ENCODE data around the gene ASB13. TPM values are rescaled to one million over a fixed set of nuclear protein-coding genes. Genes with fewer than 3 reads are reported as not detected.

The ASB13 gene, protein sequence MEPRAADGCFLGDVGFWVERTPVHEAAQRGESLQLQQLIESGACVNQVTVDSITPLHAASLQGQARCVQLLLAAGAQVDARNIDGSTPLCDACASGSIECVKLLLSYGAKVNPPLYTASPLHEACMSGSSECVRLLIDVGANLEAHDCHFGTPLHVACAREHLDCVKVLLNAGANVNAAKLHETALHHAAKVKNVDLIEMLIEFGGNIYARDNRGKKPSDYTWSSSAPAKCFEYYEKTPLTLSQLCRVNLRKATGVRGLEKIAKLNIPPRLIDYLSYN
- 10 to 100 TPM; 21.9 to 24.3 (median 22.4) TPM for polyA plus RNA-seq (ENCODE audit: insufficient read length in 3 of 3)

DNA sequence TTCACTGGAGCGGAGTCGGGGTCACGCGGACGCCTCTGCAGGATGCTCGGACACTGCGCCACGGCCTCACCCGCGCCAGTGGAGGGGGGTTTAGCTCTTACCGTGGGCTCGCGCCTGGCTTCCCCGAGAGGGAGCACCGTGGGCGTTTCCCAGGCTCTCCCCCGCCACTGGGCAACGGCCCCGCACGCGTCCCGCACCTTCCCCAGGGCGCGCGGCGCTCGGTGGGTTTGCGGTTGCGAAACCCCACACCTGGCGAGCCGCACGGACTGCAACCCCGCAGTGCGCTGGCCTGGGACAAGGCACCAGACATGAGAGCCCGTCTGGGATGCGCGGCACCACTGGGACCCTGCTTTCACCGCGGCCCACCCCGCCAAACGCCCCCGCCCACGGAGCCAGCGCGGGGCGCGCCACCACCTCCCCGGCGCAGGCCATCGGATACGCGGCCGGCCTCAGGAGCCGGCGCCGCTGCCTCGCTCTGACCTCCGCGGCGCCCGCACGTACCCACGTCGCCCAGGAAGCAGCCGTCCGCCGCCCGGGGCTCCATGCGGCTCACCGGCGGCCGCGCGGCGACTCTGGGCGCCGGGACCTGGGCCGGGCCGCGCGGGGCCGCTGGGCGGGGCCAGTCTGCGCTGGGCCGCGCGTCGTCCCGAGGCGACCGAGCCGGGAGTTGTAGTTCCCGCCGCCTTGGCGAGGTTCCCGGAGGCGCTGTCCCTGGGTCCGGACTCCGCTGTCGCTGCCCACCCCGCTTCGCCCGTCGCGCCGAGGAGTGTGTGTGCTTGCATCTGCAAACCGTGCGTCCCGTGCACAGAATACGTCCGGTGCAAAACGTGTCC is at the start of gene ASB13:
Gene ASB13 (minus strand): TSS at position 588 of the 833 bp plus-strand sequence. CDS start 44 bp downstream, at position 544.
- no peak for DNase-seq (ENCODE audit: low read depth in 3 of 3, low spot score in 2 of 3)

DNA sequence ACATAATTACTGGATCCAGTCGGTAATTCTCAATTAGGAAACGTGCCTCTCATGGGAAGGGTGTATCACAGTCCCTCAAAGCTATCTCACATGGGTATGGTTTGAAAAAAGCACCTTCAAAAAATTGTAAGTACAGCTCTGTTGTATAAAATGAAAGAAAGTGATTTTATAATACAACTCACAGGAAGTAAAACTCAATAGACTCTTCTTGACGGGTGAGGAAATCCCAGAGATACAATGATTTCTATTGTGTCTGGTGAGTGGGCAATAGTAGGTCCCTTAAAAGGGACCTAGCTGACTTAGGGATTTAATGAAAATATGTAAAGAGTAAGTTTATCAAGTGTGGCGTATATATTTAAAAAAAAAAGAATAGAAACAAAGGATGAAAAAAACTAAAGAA is 45.2 kb upstream of the ASB13 start:
- DNase-seq (ENCODE audit: low read depth in 3 of 3, low spot score in 2 of 3), result no peak

DNA sequence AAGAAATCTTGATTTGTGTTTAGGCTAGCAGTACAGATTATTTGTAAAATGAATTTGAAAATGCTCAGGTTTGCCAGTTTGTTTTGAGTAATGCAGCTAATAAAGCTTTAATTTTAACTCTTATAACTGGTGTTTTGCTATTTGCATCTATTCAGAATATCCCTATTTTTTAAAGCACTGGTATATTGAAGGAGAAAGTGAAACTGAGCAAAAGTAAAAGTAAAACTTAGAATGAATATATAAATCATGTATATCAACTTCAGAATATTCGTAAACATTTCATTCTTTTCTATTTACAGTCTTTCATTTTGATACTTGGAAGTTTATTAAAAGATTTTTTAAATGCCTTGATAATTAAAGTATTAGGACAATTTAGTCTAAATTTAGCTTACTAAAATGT is 44.5 kb upstream of the ASB13 start:
- no peak for DNase-seq (ENCODE audit: low read depth in 3 of 3, low spot score in 2 of 3)

DNA sequence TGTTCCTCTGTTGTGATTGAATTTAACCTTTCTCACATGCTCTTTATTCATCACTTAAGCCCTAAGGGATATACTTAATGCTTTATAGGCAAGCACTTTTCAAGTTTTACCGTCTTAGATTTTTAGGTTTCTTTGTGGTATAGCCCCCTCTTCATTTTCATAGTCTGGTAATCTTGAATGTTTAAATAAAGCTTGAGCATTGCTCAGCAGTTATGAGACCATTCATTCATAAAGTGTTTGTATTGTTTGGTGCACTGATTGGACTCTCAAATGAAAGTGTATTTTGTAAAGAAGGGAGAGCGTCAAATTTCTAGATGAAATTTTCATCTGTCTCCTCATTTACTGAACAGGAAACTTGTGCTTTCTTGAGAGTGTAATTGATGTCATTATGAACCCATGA is 43.5 kb upstream of the ASB13 start:
- DNase-seq (ENCODE audit: low read depth in 3 of 3, low spot score in 2 of 3), result no peak

DNA sequence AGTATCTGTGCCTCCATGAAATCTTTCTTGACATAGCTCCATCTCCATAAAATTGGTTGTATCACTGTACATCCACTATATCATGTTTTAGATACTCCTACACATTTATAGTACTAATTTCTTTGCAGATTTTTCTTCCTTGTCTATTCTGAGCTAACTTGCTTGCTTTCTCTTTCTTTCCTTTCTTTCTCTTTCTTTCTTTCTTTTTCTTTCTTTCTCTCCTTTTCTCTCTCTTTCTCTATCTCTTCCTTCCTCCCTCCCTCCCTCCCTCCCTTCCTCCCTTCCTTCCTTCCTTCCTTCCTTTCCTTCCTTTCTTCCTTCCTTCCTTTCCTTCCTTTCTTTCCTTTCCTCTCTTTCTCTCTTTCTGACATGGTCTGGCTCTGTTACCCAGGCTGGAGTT is 42.0 kb upstream of the ASB13 start:
- DNase-seq (ENCODE audit: low read depth in 3 of 3, low spot score in 2 of 3), result no peak

DNA sequence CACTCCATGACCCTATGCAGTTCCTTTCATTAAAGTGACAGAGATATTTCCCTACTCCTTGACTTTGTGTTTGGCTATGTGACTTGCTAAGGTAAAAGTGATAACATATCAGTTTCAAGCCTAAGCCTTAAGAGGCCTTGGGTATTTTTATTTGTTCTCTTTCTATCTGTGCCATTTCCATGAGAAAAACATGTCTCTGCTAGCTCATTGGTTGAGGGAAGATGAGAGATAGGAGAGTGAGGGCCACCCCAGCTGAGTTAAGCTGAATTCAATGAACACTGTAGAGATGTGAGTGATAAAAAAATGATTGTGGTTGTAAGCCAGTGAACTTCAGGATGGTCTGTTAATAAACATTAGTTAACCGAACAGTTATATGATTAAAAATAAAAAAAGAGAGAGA is 31.7 kb upstream of the ASB13 start:
- DNase-seq (ENCODE audit: low read depth in 3 of 3, low spot score in 2 of 3), result no peak

DNA sequence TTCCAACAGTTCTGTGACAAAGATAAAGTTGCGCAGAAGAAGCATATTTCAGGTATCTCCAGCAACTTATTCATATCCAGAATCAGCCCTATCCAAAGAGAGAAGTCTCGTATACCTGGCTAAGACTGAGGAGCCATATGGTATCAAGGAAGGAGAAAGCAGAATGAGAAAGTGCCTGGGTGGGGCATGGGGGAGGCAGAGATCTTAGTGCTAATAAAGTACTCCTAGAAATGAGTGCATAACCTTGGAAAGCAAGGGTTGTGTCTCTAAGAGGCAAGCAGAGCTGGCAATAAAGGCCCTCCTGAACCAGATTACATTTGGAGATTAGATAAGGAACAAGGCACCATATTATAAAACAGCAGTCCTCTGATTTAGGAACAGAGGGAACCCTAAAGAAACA is 30.9 kb upstream of the ASB13 start:
- no peak for DNase-seq (ENCODE audit: low read depth in 3 of 3, low spot score in 2 of 3)

DNA sequence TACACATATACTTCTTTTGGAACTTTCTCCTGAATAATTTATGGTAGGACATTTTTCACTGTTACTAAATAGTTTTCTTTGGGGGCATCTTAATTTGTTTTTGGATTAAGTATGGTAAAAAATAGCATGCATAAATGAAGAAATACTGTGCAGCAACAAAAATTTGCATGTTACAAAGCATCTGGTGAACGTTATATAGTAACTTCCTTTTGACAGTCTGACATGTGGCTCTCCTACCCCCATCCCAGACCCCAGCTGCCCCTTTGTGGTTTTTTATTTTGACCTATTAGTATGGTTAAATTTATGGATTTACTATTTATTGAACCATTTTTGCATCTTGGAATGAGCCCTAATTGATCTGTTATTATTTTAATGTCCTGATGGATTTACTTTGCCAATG is 28.2 kb upstream of the ASB13 start:
- no peak for DNase-seq (ENCODE audit: low read depth in 3 of 3, low spot score in 2 of 3)

DNA sequence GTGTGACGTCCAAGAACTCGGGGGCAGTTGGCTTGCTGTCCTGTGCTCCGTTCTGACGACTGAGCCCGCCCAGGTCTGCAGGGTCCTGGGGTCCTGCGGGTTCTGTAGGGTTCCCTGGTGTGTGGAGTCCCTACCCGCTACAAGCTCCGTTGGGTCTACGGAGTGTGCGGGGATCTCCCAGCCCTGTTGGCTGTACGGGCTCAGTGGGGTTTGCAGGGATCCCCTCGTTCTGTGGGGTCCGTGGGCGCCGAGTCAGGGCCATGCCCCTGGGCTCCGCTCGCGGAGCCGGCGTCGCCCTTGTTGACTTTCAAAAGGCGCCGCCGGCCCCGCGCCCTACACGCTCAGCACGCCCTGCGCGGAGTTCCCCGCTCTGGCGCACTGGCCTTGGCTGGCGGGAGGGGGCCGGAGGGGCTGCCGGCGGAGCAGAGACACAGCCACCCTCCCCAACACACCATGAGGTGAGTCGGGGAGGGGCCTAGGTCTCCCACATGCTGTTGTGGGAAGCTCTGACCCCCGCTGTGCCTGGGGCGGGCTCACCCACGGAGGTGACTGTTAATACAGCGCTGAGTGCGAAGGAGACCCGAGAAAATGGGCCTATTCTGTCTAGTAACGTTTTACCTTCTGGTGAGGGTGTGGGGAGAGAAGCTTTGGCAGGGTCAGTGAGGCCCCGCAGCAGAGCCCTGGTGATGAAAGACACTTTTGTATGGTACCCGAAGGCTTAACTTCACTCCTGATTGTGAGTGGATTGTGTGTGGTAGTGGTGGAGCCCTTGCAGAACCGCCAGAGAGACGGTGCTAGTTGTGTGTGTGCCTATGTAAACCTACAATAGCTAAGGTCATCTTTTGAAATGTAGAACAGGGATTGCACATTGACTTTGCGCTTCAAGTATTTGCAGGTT is 26.3 kb upstream of the ASB13 start:
- DNase-seq (ENCODE audit: low read depth in 3 of 3, low spot score in 2 of 3), result peak in 1 of 3 donors; percentile 21

DNA sequence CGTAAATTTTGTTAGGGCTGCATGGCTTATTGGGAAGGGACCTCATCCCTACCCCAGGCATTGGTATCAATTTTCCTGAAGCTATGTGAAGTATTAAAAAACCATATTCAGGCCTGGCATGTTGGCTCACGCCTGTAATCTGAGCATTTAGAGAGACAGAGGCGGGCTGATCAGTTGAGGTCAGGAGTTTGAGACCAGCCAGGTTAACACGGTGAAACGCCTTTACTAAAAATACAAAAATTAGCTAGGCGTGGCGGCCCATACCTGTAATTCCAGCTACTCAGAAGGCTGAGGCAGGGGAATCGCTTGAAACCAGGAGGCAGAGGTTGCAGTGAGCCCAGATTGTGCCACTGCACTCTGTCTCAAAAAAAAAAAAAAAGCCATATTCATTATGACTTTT is 25.4 kb upstream of the ASB13 start:
- no peak for DNase-seq (ENCODE audit: low read depth in 3 of 3, low spot score in 2 of 3)

DNA sequence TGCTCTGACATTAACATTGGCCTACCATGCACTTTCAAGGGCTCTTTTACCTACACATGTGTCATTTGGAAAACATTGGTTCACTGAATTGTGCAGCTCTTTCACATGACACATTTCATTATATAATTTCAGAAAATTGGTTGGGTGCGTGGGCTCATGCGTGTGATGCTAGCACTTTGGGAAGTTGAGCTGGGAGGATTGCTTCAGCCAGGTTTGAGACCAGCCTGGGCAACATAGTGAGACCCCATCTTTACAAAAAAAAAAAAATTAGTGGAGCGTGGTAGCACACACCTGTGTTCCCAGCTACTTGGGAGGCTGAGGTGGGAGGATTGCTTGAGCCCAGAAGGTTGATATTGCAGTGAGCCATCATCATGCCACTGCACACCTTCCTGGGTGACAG is 22.2 kb upstream of the ASB13 start:
- no peak for DNase-seq (ENCODE audit: low read depth in 3 of 3, low spot score in 2 of 3)

DNA sequence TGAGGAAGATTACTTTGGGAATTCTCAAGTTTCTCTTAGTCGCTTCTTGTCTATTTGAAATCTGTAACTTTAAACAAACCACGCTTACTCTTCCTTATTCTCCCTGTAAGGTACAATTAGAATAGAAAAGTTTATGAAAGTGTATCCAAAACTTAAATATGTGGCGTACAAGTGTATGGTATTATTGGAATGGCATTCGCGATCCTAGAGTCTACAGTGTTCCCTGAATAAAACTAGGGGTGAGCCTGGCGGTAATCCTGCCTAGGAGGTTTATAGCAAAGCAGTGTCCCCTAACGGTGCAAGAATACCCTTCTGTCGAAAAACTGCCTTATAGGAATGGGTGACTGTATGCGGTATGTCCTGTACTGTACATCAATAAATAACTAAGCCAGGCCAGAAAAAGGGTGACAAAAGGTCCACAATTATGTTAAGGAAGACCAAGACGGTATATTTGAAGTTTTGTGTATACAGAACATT is 19.4 kb upstream of the ASB13 start:
- no peak for DNase-seq (ENCODE audit: low read depth in 3 of 3, low spot score in 2 of 3)

DNA sequence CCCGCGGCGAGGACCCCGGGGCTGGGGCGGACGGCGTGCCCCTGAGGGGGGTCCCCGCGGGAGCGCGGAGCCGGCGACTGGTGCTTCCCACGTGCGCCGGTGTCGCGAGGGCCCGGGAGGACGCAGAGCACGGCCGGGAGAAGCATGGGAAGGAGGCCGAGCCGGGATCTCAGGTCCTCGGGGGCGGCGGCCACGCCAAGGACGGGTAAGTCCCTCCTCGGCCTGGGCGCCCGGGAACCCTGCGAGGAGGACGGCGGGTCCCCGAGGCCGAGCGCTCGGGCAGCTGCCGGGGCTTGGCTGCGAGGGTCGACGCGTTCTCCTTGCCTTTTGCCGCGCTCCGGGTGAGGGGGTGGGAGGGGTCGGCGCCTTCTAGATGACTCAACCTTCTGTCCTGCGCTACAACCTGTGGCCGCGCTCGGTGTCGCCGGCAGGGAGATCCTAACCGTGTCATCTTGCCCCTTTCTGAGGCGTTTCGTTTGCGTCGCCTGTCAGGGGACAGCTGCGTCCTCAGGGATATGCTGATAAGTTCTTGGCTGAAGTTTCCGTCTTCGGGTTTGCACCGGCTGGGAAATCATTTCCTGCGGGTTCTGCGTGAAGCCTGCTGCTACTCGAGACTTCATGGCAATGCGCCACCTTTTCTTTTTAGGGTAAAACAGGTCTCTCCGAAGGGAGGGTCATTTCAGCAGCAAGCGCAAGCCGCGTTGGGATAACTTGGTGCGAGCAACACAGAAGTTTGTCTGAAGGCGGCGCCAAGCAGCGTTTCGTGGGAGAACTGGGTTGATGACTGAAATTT is 18.8 kb upstream of the ASB13 start:
- DNase-seq (ENCODE audit: low read depth in 3 of 3, low spot score in 2 of 3), result no peak

DNA sequence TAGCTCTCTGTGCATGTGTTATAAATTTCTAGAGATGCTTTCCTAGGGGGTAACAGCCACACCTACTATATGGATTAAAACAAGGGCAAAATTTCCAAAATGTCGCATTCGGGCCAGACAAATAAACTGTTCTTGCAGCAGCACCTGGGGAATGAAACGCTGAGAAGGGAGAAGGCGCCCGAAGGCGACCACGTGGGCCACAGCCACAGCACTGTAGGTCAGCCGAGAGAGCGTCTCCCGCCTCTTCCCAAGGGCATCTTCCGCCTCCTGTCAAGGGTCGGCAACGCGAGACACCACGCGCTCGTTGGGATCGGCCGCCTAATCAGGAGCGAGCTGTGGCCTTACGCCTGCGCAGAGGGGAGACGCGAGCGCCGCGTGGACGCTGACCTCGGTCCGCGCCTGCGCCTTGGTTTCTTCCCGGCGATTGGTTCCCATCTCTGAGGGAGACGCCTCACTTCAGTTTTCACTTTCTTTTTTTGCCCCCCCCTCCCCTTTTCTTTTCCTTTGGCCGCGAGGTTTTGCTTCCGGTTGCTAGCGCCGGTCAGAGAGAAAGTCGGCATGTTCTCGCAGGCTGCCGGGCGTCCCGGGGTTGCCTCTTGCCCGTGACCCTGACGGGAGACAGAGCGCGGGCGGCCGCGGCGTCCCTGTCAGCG is 18.0 kb upstream of the ASB13 start, which contains the start of gene TASOR2:
Gene TASOR2 (plus strand): TSS at position 521 of the 653 bp plus-strand sequence. CDS start 35,805 bp downstream, outside the sequence.
- peak; percentile 86 to 97 (median 93) for DNase-seq (ENCODE audit: low read depth in 3 of 3, low spot score in 2 of 3)

DNA sequence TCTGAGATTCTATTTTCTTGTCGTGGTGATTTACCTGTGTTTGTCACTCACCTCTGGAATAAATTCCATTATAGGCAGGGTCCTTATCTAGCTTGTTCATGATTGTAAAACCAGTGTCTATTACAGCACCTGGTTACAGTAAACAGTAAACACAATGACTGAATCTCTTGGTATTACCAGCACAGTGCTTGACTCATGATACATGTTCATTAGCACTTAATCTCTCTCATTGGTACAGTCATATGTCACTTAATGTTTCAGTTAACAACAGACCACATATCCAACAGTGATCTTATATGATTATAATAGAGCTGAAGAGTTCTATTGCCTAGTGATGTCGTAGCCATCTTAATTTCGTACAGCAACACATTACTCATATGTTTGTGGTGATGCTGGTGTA is 16.7 kb upstream of the ASB13 start:
- no peak for DNase-seq (ENCODE audit: low read depth in 3 of 3, low spot score in 2 of 3)

DNA sequence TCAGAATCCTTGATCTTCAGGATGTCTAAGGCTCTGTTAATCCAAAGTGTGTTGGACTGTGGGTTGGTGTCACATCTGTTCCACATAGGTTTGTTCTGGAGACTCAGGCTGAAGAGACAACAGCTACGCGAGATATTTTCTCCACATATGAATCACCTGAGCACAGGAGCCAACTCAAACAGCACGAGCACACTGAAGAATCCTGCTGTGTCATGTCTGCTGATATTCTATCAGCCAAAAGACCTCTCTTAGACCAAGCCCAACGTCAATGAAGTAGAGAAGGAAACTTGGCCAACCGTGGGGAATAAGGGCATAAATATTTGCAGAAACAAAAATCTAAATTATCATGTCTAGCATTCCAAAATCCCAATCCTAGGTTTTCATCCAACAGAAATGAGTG is 15.5 kb upstream of the ASB13 start:
- no peak for DNase-seq (ENCODE audit: low read depth in 3 of 3, low spot score in 2 of 3)

DNA sequence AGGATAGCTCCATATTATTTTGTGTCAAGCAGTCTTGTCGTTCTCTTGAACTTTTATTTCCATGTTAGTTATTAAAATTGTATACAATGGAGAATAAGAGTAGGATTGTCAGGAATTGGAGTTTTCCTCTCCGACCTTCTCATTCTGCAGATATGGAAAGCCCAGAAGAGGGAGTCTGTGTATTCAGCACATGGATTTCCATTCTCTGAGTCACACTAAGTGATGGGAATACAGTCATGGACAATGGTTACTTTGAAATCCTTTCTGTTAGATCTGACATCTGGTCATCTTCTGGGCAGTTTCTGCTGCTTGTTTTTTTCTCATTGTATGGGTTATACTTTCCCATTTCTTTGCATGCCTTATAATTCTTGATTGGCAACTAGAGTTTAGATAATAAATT is 13.2 kb upstream of the ASB13 start:
- DNase-seq (ENCODE audit: low read depth in 3 of 3, low spot score in 2 of 3), result no peak

DNA sequence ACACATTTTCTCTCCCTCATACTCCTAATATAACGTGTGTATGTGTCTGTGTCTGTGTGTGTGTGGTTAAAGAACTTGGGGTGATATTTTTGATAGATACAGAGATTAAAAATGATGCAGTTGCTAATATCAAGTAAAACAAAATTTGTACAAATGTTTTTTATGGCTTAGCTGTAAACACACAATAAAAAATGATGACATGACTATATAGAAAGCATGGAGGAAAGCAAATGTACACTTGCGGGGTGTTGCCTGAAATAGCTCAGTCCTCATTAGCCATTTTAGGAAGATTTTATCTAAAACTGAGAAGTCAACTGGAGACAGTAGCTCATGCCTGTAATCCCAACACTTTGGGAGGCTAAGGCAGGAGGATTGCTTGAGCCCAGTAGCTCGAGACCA is 12.6 kb upstream of the ASB13 start:
- no peak for DNase-seq (ENCODE audit: low read depth in 3 of 3, low spot score in 2 of 3)

DNA sequence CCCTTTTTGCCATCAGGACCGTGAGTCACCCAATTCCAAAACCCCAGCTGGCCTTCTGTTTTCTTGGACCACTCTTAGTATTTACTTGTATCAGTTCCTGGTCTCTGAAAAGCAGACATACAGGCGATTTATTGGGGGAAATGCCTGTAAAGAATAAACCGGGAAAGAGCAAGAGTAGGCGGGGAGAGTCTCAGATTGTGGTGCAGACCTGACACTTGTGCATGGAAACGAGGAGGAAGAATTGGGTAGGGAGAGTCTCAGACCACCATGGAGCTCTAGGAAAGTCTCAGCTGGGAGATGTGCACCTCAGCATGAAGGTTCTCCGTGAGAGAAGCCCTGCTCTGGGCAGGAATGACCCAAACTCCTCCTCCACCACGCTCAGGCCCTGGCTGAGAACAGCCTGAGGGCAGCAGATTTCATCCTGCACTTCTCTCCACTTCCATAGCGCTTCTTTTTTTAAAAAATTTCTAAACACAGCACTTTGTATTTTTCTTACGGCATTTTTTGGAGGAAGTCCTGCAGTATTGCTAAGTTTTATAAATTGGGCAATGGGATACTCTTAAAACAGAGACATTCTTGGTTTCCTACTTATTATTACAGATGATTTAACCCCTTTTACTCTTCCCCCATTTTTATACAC is 12.1 kb upstream of the ASB13 start:
- DNase-seq (ENCODE audit: low read depth in 3 of 3, low spot score in 2 of 3), result no peak

All from right renal cortex interstitium (tissue), 3 donors.